DMS114 treated with DMSO at 0.1 percent for 48 hours (cell line): ENCODE results near the gene SH2D3C.

Experiments used
- DNase-seq: peaks from one replicate; lab custom pipeline; 2025; ENCODE audit not compliant: unreplicated experiment; lab: John Stamatoyannopoulos, UW

Gene SH2D3C

GRCh38 chr9:127778280-127779135 is at the start of gene SH2D3C:
SH2D3C (minus strand) TSS chr9:127778666; CDS start chr9:127778627, 39 bp downstream.
- no peak for DNase-seq

- DNase-seq = no peak
Measured at GRCh38 chr9:127826253-127826913, 47.9 kb upstream of the SH2D3C start.

- DNase-seq = no peak
Measured at GRCh38 chr9:127825319-127826051, 47.0 kb upstream of the SH2D3C start.

GRCh38 chr9:127822108-127822507 is 43.6 kb upstream of the SH2D3C start:
- DNase-seq = no peak

GRCh38 chr9:127818574-127818973 is 40.1 kb upstream of the SH2D3C start:
- no peak for DNase-seq

- DNase-seq = no peak
Measured at GRCh38 chr9:127817881-127818434, 39.5 kb upstream of the SH2D3C start.

GRCh38 chr9:127816728-127817127 is 38.3 kb upstream of the SH2D3C start:
- DNase-seq = no peak

GRCh38 chr9:127816362-127816725 is 37.9 kb upstream of the SH2D3C start:
- no peak for DNase-seq

GRCh38 chr9:127815512-127816361 is 37.3 kb upstream of the SH2D3C start:
- DNase-seq = no peak

GRCh38 chr9:127814619-127815511 is 36.4 kb upstream of the SH2D3C start:
- no peak for DNase-seq

- DNase-seq = no peak
Measured at GRCh38 chr9:127813686-127814226, 35.3 kb upstream of the SH2D3C start.

- DNase-seq = no peak
Measured at GRCh38 chr9:127812936-127813675, 34.6 kb upstream of the SH2D3C start.

- DNase-seq = no peak
Measured at GRCh38 chr9:127812011-127812410, 33.5 kb upstream of the SH2D3C start.

GRCh38 chr9:127810378-127811187 is 32.1 kb upstream of the SH2D3C start:
- DNase-seq = no peak

- no peak for DNase-seq
Measured at GRCh38 chr9:127809540-127810377, 31.3 kb upstream of the SH2D3C start.

- no peak for DNase-seq
Measured at GRCh38 chr9:127809002-127809539, 30.6 kb upstream of the SH2D3C start.
